Neural cell (in vitro differentiated cells): ENCODE results near the gene TMEM86A. TPM values are rescaled to one million over a fixed set of nuclear protein-coding genes. Genes with fewer than 3 reads are reported as not detected.

Source experiments
- H2AFZ ChIP-seq: fragments of 200-600, 300-800 bp; sonication (generic), shearing (Covaris generic); 2 replicates; pipeline ENCODE4 v1.6.0; 2014; ENCODE audit warnings: low read depth, mild to moderate bottlenecking, antibody characterized with exemption, low read length, moderate library complexity
- H3F3A ChIP-seq: fragments of 200-600 bp; shearing (Covaris generic); 2 replicates; pipeline ENCODE4 v1.6.1; 2016; ENCODE audit warnings: mild to moderate bottlenecking, moderate library complexity, mixed read lengths, antibody characterized with exemption, low read length; ENCODE audit not compliant: insufficient read depth, poor library complexity, severe bottlenecking
- H3K27ac ChIP-seq: fragments of 200-600, 300-800 bp; sonication (generic), shearing (Covaris generic); 2 replicates; pipeline ENCODE4 v1.5.1; 2014; ENCODE audit warnings: mild to moderate bottlenecking, low read length, moderate library complexity
- H3K27me3 ChIP-seq: fragments of 300-800, 200-600 bp; sonication (generic), shearing (Covaris generic); 2 replicates; pipeline ENCODE4 v1.6.0; 2014; ENCODE audit warnings: mild to moderate bottlenecking, low read depth, low read length, moderate library complexity; ENCODE audit not compliant: insufficient read depth
- H3K36me3 ChIP-seq: fragments of 300-800, 200-600 bp; sonication (generic), shearing (Covaris generic); 2 replicates; pipeline ENCODE4 v1.5.1; 2014; ENCODE audit warnings: mild to moderate bottlenecking, antibody characterized with exemption, low read length, moderate library complexity; ENCODE audit not compliant: insufficient read depth
- H3K4me2 ChIP-seq: fragments of 300-800, 200-600 bp; sonication (generic), shearing (Covaris generic); 2 replicates; pipeline ENCODE4 v1.6.0; 2014; ENCODE audit warnings: mild to moderate bottlenecking, low read length
- H3K4me3 ChIP-seq: fragments of 300-800, 200-600 bp; sonication (generic), shearing (Covaris generic); 2 replicates; pipeline ENCODE4 v1.5.1; 2014; ENCODE audit warnings: mild to moderate bottlenecking, low read length, moderate library complexity
- H3K79me2 ChIP-seq: fragments of 200-600 bp; shearing (Covaris generic); replicated peaks from 2 replicates; pipeline ENCODE4 v1.6.0; 2014; ENCODE audit warnings: mild to moderate bottlenecking, low read length, moderate library complexity; ENCODE audit not compliant: insufficient read depth
- H3K9ac ChIP-seq: fragments of 300-800, 200-600 bp; sonication (generic), shearing (Covaris generic); 2 replicates; pipeline ENCODE4 v1.6.1; 2016; ENCODE audit warnings: mild to moderate bottlenecking, low read length, mixed read lengths
- H3K9me2 ChIP-seq: fragments of 200-600 bp; shearing (Covaris generic); 2 replicates; pipeline ENCODE4 v1.6.1; 2016; ENCODE audit warnings: mild to moderate bottlenecking, low read length, mixed read lengths; ENCODE audit not compliant: insufficient read depth
- H3K9me3 ChIP-seq: fragments of 200-600, 300-800 bp; sonication (generic), shearing (Covaris generic); 2 replicates; pipeline ENCODE4 v1.6.1; 2016; ENCODE audit warnings: mild to moderate bottlenecking, mixed run types, low read length, moderate library complexity, mixed read lengths
- H4K20me1 ChIP-seq: fragments of 200-600 bp; shearing (Covaris generic); 2 replicates; pipeline ENCODE4 v1.6.1; 2016; ENCODE audit warnings: mild to moderate bottlenecking, mixed run types; ENCODE audit not compliant: insufficient read depth
- CTCF ChIP-seq: fragments of 450-650 bp; IDR thresholded peaks from 2 replicates; pipeline ENCODE4 v1.5.1; 2014; ENCODE audit warnings: antibody characterized with exemption, mild to moderate bottlenecking, moderate library complexity; ENCODE audit not compliant: poor library complexity, severe bottlenecking
- EP300 ChIP-seq: fragments of 450-650 bp; conservative IDR thresholded peaks from 2 replicates; pipeline ENCODE4 v1.6.1; 2014; ENCODE audit warnings: antibody characterized with exemption, mild to moderate bottlenecking, moderate library complexity; ENCODE audit not compliant: poor library complexity, severe bottlenecking
- EZH2 ChIP-seq: fragments of 200-600, 300-800 bp; shearing (Covaris generic), sonication (generic); IDR thresholded peaks from 2 replicates; pipeline ENCODE4 v1.6.1; 2014; ENCODE audit warnings: antibody characterized with exemption, low read length, borderline replicate concordance, mild to moderate bottlenecking; ENCODE audit not compliant: insufficient read depth, poor library complexity, severe bottlenecking
- MXI1 ChIP-seq: fragments of 450-650 bp; conservative IDR thresholded peaks from 2 replicates; pipeline ENCODE4 v1.6.1; 2014; ENCODE audit warnings: antibody characterized with exemption, mild to moderate bottlenecking; ENCODE audit not compliant: poor library complexity, severe bottlenecking
- POLR2AphosphoS5 ChIP-seq: IDR thresholded peaks from 2 replicates; pipeline ENCODE4 v1.6.1; 2012
- RAD21 ChIP-seq: fragments of 450-650 bp; conservative IDR thresholded peaks from 2 replicates; pipeline ENCODE4 v1.6.1; 2014; ENCODE audit warnings: antibody characterized with exemption, mild to moderate bottlenecking, moderate library complexity
- SMC3 ChIP-seq: fragments of 450-650 bp; conservative IDR thresholded peaks from 2 replicates; pipeline ENCODE4 v1.6.1; 2014; ENCODE audit warnings: antibody characterized with exemption, mild to moderate bottlenecking, moderate library complexity; ENCODE audit not compliant: poor library complexity
- TAF1 ChIP-seq: IDR thresholded peaks from 2 replicates; pipeline ENCODE4 v1.6.1; 2012; ENCODE audit warnings: low read depth
- polyA plus RNA-seq: library from polyadenylated mRNA; depleted of rRNA; stranded (reverse); fragments of >200 nt; gene quantifications from 2 replicates; pipeline ENCODE4 v1.2.3, GENCODE V29; 2014
- TF ChIP-seq, protein P1 (sequence below): IDR thresholded peaks from 2 replicates; pipeline ENCODE4 v1.6.1; 2012; ENCODE audit warnings: borderline replicate concordance

TMEM86A gene
- polyA plus RNA-seq, 1 donor from 2014 or later, result 3.3 TPM

GRCh38 chr11:18650353-18650752 is 48.2 kb upstream of the TMEM86A start:
- H2AFZ ChIP-seq, result no peak overlapping the region
- H3K79me2 ChIP-seq, result no peaks in the 10 kb centered on the region
- no peaks in the 10 kb centered on the region for H3K9me3 ChIP-seq
- no peak overlapping the region for H3K4me3 ChIP-seq
- TF ChIP-seq POLR2AphosphoS5 (no peak), EZH2 (no peak), TAF1 (no peak), CTCF (no peak)
- TF ChIP-seq, protein P1, sequence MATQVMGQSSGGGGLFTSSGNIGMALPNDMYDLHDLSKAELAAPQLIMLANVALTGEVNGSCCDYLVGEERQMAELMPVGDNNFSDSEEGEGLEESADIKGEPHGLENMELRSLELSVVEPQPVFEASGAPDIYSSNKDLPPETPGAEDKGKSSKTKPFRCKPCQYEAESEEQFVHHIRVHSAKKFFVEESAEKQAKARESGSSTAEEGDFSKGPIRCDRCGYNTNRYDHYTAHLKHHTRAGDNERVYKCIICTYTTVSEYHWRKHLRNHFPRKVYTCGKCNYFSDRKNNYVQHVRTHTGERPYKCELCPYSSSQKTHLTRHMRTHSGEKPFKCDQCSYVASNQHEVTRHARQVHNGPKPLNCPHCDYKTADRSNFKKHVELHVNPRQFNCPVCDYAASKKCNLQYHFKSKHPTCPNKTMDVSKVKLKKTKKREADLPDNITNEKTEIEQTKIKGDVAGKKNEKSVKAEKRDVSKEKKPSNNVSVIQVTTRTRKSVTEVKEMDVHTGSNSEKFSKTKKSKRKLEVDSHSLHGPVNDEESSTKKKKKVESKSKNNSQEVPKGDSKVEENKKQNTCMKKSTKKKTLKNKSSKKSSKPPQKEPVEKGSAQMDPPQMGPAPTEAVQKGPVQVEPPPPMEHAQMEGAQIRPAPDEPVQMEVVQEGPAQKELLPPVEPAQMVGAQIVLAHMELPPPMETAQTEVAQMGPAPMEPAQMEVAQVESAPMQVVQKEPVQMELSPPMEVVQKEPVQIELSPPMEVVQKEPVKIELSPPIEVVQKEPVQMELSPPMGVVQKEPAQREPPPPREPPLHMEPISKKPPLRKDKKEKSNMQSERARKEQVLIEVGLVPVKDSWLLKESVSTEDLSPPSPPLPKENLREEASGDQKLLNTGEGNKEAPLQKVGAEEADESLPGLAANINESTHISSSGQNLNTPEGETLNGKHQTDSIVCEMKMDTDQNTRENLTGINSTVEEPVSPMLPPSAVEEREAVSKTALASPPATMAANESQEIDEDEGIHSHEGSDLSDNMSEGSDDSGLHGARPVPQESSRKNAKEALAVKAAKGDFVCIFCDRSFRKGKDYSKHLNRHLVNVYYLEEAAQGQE, result no peak
- no peaks in the 10 kb centered on the region for H3K9me2 ChIP-seq
- no peaks in the 10 kb centered on the region for H3F3A ChIP-seq
- H3K36me3 ChIP-seq, result no peaks in the 10 kb centered on the region
- no peaks in the 10 kb centered on the region for H3K27me3 ChIP-seq
- no peaks in the 10 kb centered on the region for H4K20me1 ChIP-seq
- H3K9ac ChIP-seq, result no peak overlapping the region
- H3K4me2 ChIP-seq, result no peak overlapping the region
- no peak overlapping the region for H3K27ac ChIP-seq

DNA sequence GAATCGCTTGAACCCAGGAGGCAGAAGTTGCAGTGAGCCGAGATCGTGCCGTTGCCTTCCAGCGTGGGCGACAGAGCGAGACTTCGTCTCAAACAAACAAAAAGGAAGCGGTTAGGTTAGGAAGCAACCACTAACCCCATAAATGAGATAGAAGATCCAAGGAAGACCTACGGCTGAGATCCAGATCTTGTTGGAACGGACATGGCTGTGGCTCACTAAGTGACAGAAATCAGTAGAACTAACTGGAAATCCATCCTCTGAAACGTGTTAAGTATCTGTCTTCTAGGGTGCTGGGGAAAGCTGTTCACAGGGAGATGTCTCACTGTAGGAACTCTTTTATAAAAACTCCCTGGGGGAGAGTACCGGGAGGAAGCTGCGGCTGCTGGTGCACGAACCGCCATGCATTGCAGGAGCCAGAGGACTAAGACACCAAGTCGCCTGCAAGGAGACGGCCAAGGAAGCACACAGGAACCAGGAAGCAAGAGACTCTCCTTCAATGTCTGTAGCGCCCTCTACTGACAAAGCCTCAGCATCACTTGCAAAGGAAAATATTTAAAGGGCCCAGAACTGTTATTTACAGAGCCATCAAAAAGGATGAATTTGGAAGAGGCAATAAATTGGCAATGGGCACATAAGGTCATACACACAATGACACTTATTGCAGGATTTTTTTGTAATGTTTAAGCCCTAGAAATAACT is 47.6 kb upstream of the TMEM86A start:
- no peaks in the 10 kb centered on the region for H3F3A ChIP-seq
- H3K27me3 ChIP-seq, result no peaks in the 10 kb centered on the region
- H3K79me2 ChIP-seq, result no peaks in the 10 kb centered on the region
- H3K9ac ChIP-seq, result no peak overlapping the region
- H3K4me2 ChIP-seq, result no peak overlapping the region
- no peaks in the 10 kb centered on the region for H3K36me3 ChIP-seq
- H4K20me1 ChIP-seq, result no peaks in the 10 kb centered on the region
- no peak overlapping the region for H3K4me3 ChIP-seq
- H2AFZ ChIP-seq, result no peak overlapping the region
- no peak for TF ChIP-seq CTCF
- no peak for TF ChIP-seq MXI1
- no peak for TF ChIP-seq EP300
- TF ChIP-seq TAF1, result no peak
- TF ChIP-seq SMC3, result no peak
- TF ChIP-seq EZH2, result no peak
- no peak for TF ChIP-seq POLR2AphosphoS5
- no peak for TF ChIP-seq RAD21
- TF ChIP-seq, protein P1, result no peak
- no peaks in the 10 kb centered on the region for H3K9me2 ChIP-seq
- no peak overlapping the region for H3K27ac ChIP-seq
- H3K9me3 ChIP-seq, result no peaks in the 10 kb centered on the region
